Measurements from ENCODE around the gene TPGS1.

Gene TPGS1

GRCh38 chr19:548886-549830 lies 41.9 kb downstream of the TPGS1 start:
- TF ChIP-seq CTCF (IDR thresholded peaks at IDR 0.05; ENCODE audit: low read depth, low read length), result no peak
- no peak overlapping the region for H3K4me3 ChIP-seq (ENCODE audit: low read depth, low read length)

GRCh38 chr19:554817-555216 lies 47.5 kb downstream of the TPGS1 start:
- no peak overlapping the region for H3K4me3 ChIP-seq (ENCODE audit: low read depth, low read length)
- no peak for TF ChIP-seq CTCF (IDR thresholded peaks at IDR 0.05; ENCODE audit: low read depth, low read length)

GRCh38 chr19:555474-555808 lies 48.1 kb downstream of the TPGS1 start:
- TF ChIP-seq CTCF (IDR thresholded peaks at IDR 0.05; ENCODE audit: low read depth, low read length), result no peak

GRCh38 chr19:556611-557382 lies 49.5 kb downstream of the TPGS1 start:
- no peak overlapping the region for H3K4me3 ChIP-seq (ENCODE audit: low read depth, low read length)
- no peak for TF ChIP-seq CTCF (IDR thresholded peaks at IDR 0.05; ENCODE audit: low read depth, low read length)

More at GRCh38 chr19:555474-555808, 48.1 kb downstream of the TPGS1 start:
- no peak overlapping the region for H3K4me3 ChIP-seq (ENCODE audit: low read depth, low read length)

GRCh38 chr19:558770-559439 lies 51.6 kb downstream of the TPGS1 start:
- no peak for TF ChIP-seq CTCF (IDR thresholded peaks at IDR 0.05; ENCODE audit: low read depth, low read length)
- no peak overlapping the region for H3K4me3 ChIP-seq (ENCODE audit: low read depth, low read length)

- no peak overlapping the region for H3K4me3 ChIP-seq (ENCODE audit: low read depth, low read length)
- no peak for TF ChIP-seq CTCF (IDR thresholded peaks at IDR 0.05; ENCODE audit: low read depth, low read length)
Measured at GRCh38 chr19:560121-560520, 52.8 kb downstream of the TPGS1 start.

Data from WI38 (cell line).